GM12892 (cell line): ENCODE measurements around the gene KIF16B.

ENCODE experiments used
- POLR2A ChIP-seq: IDR thresholded peaks from 2 replicates; pipeline ENCODE4 v1.6.1; 2011; ENCODE audit warnings: low read depth, low read length, control low read depth
- POLR2AphosphoS5 ChIP-seq: IDR thresholded peaks from 2 replicates; pipeline ENCODE4 v1.6.1; 2011; ENCODE audit warnings: low read depth, low read length, control low read depth
- TAF1 ChIP-seq: IDR thresholded peaks from 2 replicates; pipeline ENCODE4 v1.6.1; 2011; ENCODE audit warnings: low read depth, mild to moderate bottlenecking, control low read depth, low read length, borderline replicate concordance

- no peak for TF ChIP-seq POLR2AphosphoS5
- no peak for TF ChIP-seq POLR2A
- TF ChIP-seq TAF1 = no peak
Measured at GRCh38 chr20:16350465-16350864, 222.8 kb downstream of the KIF16B start.
